HTERT RPE-1 (cell line): ENCODE data around the gene DAG1.

ENCODE experiments used
- in situ Hi-C: fragments of 300-500 bp; cut with MboI; formaldehyde crosslinking; loops from 4 replicates; pipeline ENCODE4 v1.14.3; 2020; ENCODE audit warnings: low sequenced_read_pairs

The DAG1 gene

DNA sequence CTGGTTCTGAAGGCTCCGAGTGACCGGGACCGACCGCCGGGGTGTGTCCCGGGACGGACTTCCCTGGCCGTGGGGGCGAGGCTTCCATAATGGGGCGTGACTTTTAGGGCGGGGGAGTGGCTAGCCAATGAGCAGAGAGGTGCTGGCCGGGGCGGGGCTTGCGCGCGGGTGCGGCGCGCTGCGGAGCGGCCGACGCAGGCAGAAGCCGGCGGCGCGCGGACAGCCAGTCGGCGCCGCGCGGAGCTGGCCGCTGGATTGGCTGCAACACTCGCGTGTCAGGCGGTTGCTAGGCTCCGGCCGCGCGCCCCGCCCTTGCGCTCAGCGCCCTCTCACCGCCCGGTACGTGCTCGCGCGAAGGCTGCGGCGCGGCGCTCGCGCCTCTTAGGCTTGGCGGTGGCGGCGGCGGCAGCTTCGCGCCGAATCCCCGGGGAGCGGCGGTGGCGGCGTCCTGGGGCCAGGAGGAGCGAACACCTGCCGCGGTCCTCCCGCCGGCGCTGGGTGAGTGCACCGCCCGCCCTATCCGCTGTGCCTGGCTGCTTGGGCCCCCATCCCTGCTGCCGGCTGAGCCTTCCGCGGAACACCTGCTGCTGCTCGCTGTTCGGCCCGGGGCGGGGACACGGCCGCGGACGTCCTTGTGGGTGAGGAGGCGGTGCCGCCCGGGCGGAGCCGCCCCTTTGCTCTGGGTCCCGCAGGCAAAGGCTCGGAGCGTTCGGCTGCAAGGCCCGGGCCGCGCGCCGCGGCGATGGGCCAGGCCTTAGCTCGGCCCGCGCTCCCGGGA lies at the start of gene DAG1:
DAG1 (plus strand) TSS at position 332 of the 778 bp plus-strand sequence. CDS start 40,268 bp downstream, outside the sequence.
- in situ Hi-C loops, result no loop called here

GRCh38 chr3:49421890-49422378 lies 48.1 kb upstream of the DAG1 start:
- in situ Hi-C loops, result no loop called here

GRCh38 chr3:49422379-49423248 lies 47.5 kb upstream of the DAG1 start, which contains the start of gene AMT:
AMT (minus strand) TSS chr3:49422473; CDS start chr3:49422450, 23 bp downstream.
- in situ Hi-C loops, result no loop called here

DNA sequence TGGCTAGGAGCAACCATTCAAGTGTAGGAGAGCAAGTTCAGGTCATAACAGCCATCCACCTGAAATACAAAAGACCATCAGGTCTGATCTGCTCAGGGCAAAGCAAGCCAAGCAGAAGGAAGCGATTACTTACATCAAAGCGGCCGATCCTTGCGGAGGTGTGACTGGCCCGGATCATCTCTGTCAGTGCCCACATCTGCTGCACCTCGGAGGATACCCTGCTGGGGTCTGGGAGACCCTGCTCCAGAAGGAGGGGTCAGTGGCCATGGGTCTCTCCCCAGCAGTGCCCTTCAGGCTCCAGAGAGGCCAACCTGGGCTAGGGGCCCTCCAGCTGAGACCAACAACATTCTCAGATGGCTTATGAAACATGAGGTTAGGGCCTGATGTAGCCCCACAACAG lies 45.3 kb upstream of the DAG1 start:
- in situ Hi-C loops, result no loop called here

DNA sequence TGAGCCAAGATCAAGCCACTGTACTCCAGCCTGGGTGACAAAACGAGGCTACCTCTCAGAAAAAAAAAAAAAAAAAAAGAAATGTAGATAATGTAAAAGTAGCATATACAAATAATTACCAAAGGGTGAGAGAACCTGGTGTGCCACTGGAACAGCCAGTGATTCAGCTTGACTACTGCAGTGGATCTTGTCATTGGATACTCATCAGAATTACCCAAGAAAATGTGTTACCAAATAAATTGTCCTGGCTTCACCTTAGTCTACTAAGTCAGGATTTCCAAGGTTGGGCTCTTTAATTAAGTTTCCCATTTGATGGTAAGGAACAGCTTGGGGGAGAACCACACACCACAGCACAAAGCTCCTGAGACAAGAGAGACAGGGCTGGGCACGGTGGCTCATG lies 42.5 kb upstream of the DAG1 start:
- in situ Hi-C loops, result no loop called here

DNA sequence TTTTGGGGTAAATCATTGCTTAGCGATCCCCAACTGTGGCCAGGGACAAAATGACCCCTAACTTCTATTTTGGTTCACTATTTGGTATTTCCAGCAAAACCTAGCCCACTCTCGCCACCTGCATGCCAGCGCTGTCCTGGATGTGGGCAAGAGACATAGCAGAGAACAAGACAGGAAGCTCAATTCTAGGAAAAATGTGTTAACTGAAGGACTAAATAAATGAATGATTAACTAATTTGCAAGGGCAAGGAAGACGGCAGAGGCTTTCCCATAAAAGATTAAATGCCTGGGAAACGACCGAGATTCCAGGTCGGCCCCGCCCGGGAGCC lies 41.4 kb upstream of the DAG1 start:
- in situ Hi-C loops, result no loop called here

DNA sequence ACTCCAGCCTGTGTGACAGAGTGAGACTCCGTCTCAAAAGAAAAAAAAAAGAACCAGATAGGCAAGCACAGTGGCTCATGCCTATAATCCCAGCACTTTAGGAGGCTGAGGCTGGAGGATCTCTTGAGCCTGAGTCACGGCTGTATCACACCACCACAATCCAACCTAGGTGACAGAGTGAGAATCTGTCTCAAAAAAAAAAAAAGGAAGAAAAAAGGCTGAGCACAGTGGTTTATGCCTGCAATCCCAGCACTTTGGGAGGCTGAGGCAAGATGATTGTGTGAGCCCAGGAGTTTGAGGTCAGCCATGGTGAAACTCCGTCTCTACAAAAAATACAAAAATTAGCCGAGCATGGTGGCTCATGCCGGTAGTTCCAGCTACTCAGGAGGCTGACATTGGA lies 35.3 kb upstream of the DAG1 start:
- in situ Hi-C loops, result no loop called here

- in situ Hi-C loops, result no loop called here
Measured at GRCh38 chr3:49445391-49445790, 24.7 kb upstream of the DAG1 start.

- in situ Hi-C loops, result no loop called here
Measured at GRCh38 chr3:49453621-49454020, 16.4 kb upstream of the DAG1 start.

- in situ Hi-C loops, result no loop called here
Measured at GRCh38 chr3:49454458-49454857, 15.6 kb upstream of the DAG1 start.

GRCh38 chr3:49454898-49455681 lies 15.0 kb upstream of the DAG1 start:
- in situ Hi-C loops, result no loop called here

DNA sequence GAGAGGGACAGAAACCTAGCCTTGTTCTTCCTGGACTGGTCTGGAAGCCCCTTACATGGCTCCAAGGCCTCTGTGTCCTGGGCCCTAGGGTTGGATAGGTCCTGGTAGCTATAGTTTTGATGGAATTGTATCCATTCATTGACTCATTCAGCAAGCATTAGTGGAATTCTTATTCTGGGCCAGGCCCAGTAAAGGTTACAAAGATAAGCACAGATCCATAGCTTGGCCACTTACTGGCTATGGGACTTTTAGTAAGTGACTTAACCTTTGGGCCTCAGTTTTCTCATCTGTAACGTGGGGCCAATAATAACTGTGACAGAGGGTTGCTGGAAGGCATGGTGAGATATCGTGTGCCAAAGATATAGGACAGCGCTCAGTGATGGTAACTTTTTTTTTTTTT lies 13.6 kb upstream of the DAG1 start:
- in situ Hi-C loops, result no loop called here

DNA sequence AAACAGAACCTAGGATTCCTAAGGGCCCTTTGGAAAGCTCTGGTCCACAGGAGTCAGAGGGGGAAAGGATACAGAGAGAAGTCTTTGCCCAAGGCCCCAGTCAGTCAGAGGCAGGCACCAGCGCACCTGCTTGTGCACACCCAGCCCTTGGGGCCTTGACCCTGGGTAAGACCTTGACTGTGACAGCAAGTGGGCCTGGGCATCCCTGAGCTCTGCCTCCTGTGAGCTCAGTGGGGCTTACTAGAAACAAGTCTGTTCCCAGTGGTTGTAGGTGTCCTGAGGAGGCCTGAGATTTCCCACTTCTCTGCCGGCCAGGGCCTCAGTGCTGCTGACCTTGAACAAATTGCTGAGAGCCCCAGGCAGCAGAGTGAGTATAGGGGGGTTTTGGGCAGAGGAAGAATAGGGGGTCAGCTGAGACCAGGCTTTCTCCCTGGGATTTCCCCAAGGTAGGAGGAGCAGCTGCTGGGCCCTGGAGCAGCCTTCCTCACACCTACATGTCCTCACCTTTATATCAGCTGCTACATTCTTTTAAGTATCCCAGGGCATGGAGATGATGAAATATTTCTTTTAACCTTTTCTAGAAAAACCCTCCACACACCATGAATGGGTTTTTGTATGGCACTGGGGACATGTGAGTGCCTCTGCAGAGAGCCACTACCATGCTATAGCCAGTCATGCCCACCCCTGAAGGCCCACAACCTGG lies 9.7 kb upstream of the DAG1 start:
- in situ Hi-C loops, result no loop called here

DNA sequence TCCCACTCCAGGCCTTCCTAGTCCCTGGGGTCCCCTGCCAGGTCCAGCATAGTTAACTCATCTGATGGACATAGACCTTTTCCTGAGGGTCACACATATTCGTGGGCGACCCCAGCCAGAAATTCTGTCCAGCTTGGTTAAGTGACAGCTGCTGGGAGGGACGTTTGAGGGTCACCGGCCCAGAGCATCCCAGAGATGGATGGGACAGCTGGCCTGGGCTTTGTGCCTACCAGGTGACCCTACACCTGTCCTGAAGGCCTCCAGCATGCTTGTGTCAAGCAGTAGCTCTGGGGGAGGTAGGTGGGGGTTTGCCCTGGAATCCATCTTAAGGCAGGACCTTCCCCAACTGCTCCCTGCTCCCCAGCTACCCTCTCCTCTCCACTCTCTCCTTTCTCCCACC lies 9.1 kb upstream of the DAG1 start:
- in situ Hi-C loops, result no loop called here

DNA sequence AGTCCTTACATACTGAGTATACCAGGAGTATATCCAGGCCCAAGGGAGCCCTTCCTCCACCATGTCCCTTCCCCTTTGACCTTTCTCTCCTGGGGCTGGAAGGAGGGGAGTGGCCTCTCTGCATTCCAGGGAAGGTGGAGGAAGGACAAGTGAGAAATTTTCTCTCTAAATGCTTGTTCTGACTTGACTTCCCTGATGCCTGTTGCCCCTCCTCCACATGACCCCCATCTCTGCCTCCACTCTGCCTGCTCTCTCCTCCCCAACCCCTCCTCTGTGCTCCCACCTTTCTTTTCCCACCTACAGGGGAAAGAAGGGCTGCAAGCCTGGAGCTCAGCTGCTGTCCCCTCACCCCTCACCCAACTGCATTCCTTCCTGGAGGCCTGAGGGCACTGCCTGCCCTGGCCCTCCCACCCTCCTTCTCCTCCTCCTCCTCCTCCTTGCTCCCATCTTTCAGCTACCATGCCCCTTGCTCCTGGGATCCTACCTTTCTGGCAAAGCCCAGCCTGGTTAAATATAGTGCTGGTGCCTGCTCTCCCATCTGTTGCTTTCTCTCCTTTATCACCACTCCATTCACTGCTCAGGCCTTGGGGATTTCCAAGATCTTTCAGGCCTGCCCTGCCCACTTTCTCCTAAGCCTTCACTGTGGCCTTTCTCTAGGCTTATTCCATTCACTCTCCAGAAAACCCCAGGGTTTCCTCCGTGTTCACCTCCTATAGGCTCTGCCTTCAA lies 8.5 kb upstream of the DAG1 start:
- in situ Hi-C loops, result no loop called here

DNA sequence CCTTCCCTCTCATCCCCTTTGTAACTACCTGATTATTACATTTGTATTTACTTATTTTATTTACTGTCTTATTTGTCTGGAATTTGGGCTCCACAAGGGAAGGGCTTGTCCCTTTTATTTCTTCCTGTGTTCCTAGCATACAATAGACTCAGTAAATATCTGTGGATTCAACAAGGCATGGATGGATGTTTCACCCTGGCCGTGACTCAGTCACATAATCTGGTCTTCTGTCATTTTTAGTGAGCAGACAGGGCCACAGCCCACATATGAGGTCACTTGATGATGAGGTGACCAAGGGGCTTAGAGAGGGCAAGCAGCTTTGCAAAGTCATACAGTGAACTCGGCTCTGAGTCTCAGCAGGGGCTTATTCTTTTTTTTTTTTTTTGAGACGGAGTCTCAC lies 7.8 kb upstream of the DAG1 start:
- in situ Hi-C loops, result no loop called here

DNA sequence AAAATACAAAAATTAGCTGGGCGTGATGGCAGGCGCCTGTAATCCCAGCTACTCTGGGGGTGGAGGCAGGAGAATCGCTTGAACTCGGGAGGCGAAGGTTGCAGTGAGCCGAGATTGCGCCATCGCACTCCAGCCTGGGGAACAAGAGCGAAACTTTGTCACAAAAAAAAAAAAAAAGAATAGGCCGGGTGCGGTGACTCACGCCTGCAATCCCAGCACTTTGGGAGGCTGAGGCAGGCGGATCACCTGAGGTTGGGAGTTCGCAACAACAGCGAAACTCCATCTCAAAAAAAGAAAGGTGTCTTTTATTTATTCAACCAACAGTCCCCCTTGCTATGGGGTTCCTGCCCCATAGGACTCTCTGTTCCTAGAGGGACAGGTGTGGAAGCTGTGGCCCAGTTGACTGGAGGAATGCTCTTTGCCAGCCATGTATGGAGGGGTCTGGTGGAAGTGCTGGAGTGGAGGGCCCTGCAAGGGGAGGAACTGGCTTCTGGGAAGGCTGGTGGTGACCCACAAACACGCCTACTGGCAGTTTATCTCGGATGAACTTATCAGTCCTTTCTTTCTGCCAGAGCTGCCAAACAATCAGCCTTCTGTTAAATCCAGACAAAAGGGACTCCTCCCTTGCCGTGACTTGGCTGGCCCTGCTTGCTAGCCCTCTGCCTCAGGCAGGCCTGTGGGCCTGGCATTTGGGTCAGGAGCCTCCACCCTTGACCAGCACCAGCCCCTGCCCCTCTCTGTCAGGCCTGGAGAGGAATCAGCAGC lies 4.6 kb upstream of the DAG1 start:
- in situ Hi-C loops, result no loop called here

GRCh38 chr3:49466085-49466484 lies 4.0 kb upstream of the DAG1 start:
- in situ Hi-C loops, result no loop called here
